Measurements from ENCODE around the gene PCA3.
"Not testable (repeated sequence)": the region's sequence is repeated elsewhere in the genome, so short reads cannot be mapped to it uniquely, and the experiment has no call there.

The PCA3 gene

GRCh38 chr9:76764138-76764537 lies at the start of gene PCA3:
Gene PCA3, plus strand, starts transcription at chr9:76764438.
- DNase-seq (ENCODE audit: low spot score) = no peak

DNA sequence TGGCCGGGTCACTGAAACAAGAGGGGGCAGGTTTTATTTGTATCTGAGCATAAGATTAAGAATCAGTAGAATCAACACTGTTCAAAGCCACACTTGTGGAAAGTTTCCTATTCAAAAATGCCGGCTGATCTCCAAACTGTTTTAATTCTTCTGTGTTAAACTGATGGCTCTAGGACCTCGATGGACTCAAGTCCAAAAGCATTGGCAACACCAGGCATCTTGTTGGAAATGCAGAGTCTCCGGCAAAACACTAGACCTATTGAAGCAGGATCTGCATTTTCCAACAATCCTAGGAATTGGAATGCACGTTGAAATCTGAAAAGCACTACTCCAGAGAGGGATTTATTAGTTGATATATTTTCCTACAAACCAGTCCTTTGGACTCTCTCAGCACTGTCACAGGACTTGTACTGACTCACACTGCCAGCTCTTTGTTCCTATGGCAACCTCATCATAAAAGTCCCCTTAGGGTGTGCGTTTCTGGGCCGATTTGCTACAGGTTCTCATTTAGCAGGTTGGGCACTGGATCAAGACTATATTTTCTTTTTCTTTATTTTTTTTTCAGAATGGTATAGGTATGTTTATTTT lies 48.1 kb upstream of the PCA3 start:
- no peak for DNase-seq (ENCODE audit: low spot score)

DNA sequence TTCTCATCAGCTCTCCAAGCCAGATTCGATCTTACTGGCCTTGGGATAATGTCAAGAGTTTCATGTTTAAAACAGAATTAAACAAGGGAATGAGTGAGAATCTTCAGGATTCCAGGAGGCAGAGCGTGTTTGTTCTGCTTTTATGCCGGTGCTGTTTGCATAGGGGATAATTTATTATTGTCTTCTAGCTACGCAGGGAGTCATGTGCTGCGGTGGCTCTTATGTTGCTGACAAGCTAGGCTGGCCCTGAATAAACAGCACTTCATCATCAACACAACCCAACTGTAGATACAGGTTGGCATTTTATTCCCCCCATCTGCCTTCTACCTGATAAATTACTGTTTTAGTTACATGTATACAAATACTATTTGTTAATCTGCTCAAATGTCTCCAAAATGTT lies 47.1 kb upstream of the PCA3 start:
- no peak for DNase-seq (ENCODE audit: low spot score)

GRCh38 chr9:76717613-76718012 lies 46.6 kb upstream of the PCA3 start:
- DNase-seq (ENCODE audit: low spot score) = no peak

- DNase-seq (ENCODE audit: low spot score) = no peak
Measured at GRCh38 chr9:76718166-76718565, 46.1 kb upstream of the PCA3 start.

GRCh38 chr9:76720245-76720644 lies 44.0 kb upstream of the PCA3 start:
- DNase-seq (ENCODE audit: low spot score) = no peak

DNA sequence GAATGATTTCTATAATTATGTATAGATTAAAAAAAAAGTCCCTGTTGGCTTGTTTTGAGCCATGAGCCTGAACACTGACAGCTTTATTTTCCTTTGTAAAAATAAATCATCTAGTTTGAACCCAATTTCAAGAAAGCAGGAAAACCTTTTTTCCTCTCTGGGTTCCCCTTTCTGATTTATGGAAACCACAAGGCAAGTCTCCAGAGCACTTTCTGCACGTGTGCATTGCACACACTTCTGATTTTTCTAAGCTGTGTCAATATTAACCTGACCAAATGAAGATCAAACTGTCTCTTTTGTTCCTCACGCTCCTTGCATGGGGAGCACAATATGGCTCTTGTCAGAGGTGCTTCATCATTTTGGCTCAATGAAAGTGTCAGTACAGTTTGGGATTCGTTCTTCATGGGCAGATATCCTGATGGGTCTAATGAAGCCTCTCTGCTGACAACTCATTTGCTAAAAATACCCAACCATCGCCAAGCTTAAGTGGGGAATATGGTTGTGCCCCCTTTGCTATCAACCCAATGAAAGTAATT lies 39.2 kb upstream of the PCA3 start:
- no peak for DNase-seq (ENCODE audit: low spot score)

GRCh38 chr9:76725885-76726284 lies 38.4 kb upstream of the PCA3 start:
- DNase-seq (ENCODE audit: low spot score) = no peak

DNA sequence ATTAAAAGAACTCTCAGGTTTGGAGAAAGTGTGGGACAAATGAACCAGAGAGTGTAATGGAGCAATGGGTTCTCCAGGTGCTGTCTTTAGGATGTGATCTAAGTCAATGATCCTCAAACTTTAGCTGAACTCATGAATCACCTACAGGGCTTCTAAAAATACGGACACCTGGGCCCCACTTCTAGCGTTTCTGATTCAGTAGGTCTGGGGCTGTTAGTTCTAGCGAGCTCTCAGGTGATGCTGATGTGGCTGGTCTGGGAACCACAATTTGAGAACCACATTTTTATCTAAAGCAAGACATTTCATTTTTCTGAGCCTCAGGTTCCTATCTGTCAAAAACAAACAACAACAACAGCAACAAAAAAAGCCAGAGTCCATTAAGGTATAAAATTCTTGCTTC lies 35.1 kb upstream of the PCA3 start:
- DNase-seq (ENCODE audit: low spot score) = no peak

DNA sequence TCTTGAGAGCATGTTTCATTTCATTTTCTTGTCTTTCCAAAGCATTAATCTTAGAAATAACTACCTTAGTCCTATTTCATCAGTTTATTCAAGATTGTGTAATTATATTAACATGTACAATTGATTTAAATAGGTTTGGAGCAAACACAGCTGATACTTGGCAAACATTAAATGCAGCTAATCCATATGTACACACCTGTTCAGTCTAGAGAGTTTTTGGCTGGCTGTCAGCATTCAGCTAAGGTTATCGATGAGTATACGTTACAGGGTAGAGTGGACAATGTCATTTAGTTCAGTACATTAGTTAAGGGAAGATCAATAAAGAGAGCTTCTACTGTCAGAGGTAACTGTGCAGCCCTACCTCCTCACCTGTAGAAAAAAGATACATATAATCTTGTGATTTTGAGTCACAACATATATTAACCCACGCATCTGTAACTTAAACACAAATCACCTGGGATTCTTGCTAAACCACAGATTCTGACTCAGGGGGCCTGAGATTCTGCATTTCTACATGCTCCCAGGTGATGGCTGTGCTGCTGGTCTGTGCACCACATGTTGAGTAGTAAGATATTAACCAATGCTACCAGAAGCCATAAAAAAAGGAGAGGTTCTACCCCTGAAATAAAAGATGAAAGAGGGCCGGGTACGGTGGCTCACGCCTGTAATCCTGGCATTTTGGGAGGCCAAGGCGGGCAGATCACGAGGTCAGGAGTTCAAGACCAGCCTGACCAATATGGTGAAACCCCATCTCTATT lies 34.1 kb upstream of the PCA3 start:
- DNase-seq (ENCODE audit: low spot score) = no peak

- no peak for DNase-seq (ENCODE audit: low spot score)
Measured at GRCh38 chr9:76730801-76731200, 33.4 kb upstream of the PCA3 start.

DNA sequence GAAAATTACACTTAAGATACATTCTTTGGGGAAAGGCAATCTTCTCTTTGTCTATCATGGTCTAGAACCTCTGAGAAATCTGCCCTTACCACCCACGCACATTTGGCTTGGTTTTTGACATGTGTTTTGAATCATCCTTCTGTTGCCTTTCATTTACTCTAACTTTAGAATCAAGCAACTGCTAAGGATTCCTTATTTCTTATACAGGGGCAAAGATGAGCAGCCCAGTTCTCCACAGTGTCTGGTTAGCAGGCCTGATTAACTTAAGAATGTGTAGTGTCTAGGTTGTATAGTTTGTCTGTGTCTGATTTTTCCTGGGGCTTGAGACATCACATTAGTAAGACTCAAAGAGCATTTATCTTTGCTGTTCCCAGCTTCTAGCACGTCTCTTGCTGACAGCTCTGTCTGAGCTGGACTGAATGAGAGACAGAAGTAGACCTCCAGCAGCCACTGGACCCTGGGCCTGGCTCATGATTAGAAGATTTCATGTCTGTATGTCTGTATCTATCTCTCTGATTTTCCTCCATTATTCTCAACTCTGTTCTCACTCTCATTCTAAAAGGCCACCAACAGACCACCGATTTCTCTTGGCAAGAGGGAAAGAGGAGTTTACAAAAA lies 31.8 kb upstream of the PCA3 start:
- DNase-seq (ENCODE audit: low spot score) = no peak

- DNase-seq (ENCODE audit: low spot score) = no peak
Measured at GRCh38 chr9:76733096-76733495, 31.1 kb upstream of the PCA3 start.

DNA sequence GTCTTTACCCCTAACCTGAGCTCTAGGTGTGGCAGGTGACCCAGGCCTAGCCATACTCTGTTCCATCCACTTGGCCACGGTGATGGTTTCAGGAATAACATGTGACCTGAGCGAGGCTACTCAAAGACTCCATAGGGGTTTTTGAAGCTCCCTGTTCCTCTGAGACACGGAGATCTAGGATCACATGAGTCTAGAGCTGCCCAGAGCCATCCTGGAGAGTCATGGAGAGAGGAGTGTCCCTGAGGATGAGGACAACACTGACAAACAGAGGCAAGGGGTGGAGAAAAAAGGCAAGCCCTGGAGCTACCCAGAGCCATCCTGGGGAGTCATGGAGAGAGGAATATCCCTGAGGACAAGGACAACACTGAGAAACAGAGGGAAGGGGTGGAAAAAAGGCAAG lies 29.5 kb upstream of the PCA3 start:
- DNase-seq (ENCODE audit: low spot score) = no peak

DNA sequence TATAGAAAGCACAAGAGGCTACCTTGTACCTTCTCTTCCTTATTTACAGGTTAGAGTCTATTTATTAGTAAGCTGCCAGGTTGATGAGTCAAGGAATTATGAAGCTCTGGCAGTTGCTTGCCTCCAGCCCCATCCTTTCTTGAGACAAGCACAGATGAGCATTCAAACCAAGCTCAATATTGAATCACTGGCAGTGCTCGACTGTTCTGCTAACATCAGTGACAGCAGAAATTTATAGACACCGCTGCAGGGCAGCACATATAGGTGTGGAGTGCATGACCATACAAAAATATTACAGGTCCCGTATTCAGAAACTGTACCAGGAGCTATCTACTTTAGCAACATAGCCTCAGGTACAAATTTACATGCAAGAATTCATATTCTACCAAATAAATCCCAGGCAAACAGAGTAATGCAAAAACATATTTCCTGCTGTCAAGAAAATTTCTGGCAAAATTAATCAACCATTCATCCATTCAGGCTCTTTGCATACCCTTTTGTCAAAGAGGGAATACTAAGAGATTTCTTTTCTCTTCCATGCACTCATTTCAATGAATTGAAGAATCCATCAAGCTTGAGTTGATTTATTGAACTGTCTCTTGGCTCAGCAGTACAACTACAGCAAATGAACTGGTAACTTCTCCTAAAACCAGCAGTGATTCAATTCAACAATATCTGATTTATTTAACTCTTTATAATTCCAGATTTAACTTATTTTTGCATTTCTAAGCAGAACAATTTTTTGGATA lies 26.9 kb upstream of the PCA3 start:
- no peak for DNase-seq (ENCODE audit: low spot score)

- no peak for DNase-seq (ENCODE audit: low spot score)
Measured at GRCh38 chr9:76738402-76738801, 25.8 kb upstream of the PCA3 start.

DNA sequence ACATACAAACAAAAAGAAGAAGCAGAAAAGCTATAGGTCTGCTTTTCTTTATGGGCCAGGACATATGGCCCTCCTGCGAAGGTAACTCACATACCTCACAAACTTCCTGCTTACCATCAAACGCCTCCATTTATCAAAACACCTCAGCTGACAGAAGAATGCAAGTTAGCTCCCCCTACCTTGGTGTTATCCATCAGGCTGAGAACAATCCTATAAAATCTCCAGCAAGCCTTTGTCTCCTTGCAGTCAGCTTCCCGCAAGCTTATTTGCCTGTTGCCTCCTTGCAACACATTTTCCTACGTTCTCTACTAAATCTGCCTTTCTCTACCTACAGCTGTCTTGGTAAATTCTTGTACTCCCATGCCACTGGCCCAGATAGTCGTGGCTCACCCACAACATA lies 22.7 kb upstream of the PCA3 start:
- DNase-seq (ENCODE audit: low spot score) = no peak

DNA sequence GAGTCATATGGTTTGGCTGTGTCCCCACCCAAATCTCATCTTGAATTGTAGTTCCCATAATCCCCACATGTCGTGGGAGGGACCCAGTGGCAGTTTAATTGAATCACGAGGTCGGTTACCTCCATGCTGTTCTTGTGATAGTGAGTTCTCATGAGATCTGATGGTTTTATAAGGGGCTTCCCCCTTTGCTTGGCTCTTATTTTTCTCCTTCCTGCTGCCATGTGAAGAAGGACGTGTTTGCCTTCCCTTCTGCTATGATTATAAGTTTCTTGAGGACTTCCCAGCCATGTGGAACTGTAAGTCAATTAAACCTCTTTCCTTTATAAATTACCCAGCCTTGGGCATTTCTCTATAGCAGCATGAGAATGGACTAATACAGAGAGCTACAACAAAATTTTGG lies 21.3 kb upstream of the PCA3 start:
- DNase-seq (ENCODE audit: low spot score) = not testable (repeated sequence)

- no peak for DNase-seq (ENCODE audit: low spot score)
Measured at GRCh38 chr9:76743931-76744330, 20.3 kb upstream of the PCA3 start.

DNA sequence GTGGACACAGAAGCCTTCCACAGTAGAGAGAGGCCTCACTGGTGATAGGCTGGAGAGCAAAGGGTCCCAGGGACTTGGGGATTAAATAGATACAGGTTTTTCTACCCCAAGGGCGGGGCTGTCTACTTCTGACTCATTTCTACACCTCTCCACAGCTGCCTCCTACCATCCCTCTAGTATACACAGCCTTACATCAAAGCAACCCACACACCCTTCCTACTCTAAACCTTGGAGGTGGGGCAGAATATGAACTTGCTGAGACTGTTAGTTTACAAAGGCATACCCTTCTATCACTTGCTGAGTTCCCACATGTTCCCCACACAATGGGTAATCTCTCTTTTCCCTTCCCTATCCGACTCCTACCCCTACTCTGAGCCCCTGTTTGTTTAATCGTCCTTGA lies 19.9 kb upstream of the PCA3 start:
- no peak for DNase-seq (ENCODE audit: low spot score)

GRCh38 chr9:76751001-76751400 lies 13.2 kb upstream of the PCA3 start:
- no peak for DNase-seq (ENCODE audit: low spot score)

DNA sequence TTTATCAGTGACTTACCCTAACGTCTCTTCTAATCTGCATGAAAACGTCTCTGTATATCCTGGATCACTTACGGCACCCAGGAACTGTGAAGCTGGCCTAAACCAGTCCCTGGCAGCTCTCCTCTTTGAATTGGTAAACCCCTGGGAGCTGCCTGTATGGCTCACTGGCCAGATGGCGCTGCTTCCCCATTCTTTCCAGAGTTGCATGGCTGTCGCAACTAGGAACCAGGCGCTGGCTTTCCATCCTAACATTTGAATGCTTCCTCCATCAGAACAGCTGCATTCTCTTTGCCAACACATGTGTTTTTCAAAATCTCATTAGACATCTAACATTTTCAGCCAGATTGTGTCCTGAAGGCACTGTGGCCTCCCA lies 8.0 kb upstream of the PCA3 start:
- no peak for DNase-seq (ENCODE audit: low spot score)
